B cell (primary cell): ENCODE data around the gene AREG.

ENCODE experiments used
- CTCF ChIP-seq: fragments of 200-600 bp; IDR thresholded peaks from one replicate; pipeline ENCODE4 v1.8.0; 2022; ENCODE audit warnings: antibody characterized with exemption, mild to moderate bottlenecking
- EZH2 ChIP-seq: IDR thresholded peaks from 2 replicates; pipeline ENCODE4 v1.6.1; 2012; ENCODE audit warnings: borderline replicate concordance, low read depth, mild to moderate bottlenecking, moderate library complexity, low read length; ENCODE audit not compliant: insufficient read depth, poor library complexity, severe bottlenecking

GRCh38 chr4:74450298-74450683, 5.4 kb downstream of the AREG start:
- TF ChIP-seq CTCF (no peak), EZH2 (no peak)
